Non-pigmented ciliary epithelial cell (primary cell): ENCODE results near the gene FBXL5.

Experiments used
- DNase-seq: peaks from one replicate; pipeline ENCODE4 v3.0.0-alpha.2; 2010; ENCODE audit warnings: low read depth

Gene FBXL5

GRCh38 chr4:15557786-15558550, 97.2 kb downstream of the FBXL5 start:
- DNase-seq, result no peak

DNA sequence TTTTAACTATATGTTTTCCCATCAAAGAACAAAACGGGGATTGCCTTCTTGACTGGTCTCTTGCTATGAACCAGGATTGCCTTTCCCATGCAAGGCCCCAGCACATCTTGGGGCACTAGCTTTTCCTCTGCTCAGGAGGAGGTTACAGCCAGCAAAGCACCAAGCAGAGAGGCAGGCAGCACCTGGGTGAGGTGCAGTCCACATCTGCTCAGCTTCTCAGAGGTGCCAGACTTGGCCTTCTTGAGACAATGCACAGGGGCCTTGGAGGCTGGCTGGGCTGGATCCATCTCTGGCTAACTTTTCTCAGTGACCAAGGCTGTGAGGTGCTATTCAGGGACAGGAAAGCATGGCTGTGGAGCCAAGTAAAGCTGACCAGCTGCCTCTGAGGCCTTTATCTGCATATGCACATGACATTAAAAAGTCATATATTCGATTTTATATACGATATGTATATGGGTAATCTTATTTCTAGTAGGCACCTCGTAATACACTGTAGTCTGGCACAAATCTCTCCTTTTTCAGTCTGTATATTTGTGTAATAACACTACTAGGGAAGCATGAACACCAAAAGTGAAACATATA, 98.6 kb downstream of the FBXL5 start:
- no peak for DNase-seq
